Right atrium auricular region (tissue), 2 donors: ENCODE measurements around the gene PARP6. TPM values are rescaled to one million over a fixed set of nuclear protein-coding genes. Genes with fewer than 3 reads are reported as not detected.

Experiments
- DNase-seq: peaks from one replicate; pipeline ENCODE4 v3.0.0-alpha.2; 2019; ENCODE audit warnings: low spot score
- H3K27ac ChIP-seq, 2 donors: fragments of 200-600 bp; sonication (generic); 1 replicate in 1 of 2; 2 replicates in 1 of 2; pipeline ENCODE4 v1.5.1; 2016 to 2019
- H3K27me3 ChIP-seq, 2 donors: fragments of 200-600 bp; sonication (generic); one replicate each; pipeline versions ENCODE4 v1.5.1 to v1.6.0; 2017 to 2019
- H3K36me3 ChIP-seq: fragments of 200-600 bp; sonication (generic); one replicate; pipeline ENCODE4 v1.5.1; 2016
- H3K4me1 ChIP-seq, 2 donors: fragments of 200-600 bp; sonication (generic); one replicate each; pipeline versions ENCODE4 v1.5.1 to v1.6.0; 2017 to 2019
- H3K4me3 ChIP-seq, 2 donors: fragments of 200-600 bp; sonication (generic); 1 replicate in 1 of 2; 2 replicates in 1 of 2; pipeline ENCODE4 v1.5.1; 2017 to 2019; ENCODE audit warnings: mild to moderate bottlenecking in 1 of 2, moderate library complexity in 1 of 2
- H3K9me3 ChIP-seq, 2 donors: fragments of 200-600 bp; sonication (generic); one replicate each; pipeline ENCODE4 v1.5.1; 2019
- CTCF ChIP-seq, 2 donors: fragments of 200-600 bp; sonication (generic); IDR thresholded peaks; one replicate each; pipeline ENCODE4 v1.5.1; 2019; ENCODE audit warnings: antibody characterized with exemption in 2 of 2
- total RNA-seq, 2 donors: library from RNA; depleted of rRNA; stranded (reverse); fragments of >200 nt; gene quantifications; one replicate each; pipeline ENCODE4 v1.1.0, GENCODE V29; 2016

Gene PARP6
- total RNA-seq, 2 donors from 2014 or later: 29.9 to 44.1 TPM

GRCh38 chr15:72238586-72238985 lies 33.8 kb downstream of the PARP6 start:
- H3K9me3 ChIP-seq: no peaks in the 10 kb centered on the region
- no peak overlapping the region for H3K4me3 ChIP-seq
- DNase-seq: no peak
- H3K4me1 ChIP-seq: peaks cover 0 to 8% of the 10 kb centered on the region in 2 donors
- no peaks in the 10 kb centered on the region for H3K27me3 ChIP-seq
- H3K36me3 ChIP-seq: peaks cover 45% of the 10 kb centered on the region
- no peak overlapping the region for H3K27ac ChIP-seq
- TF ChIP-seq CTCF (IDR thresholded peaks at IDR 0.05): no peak

GRCh38 chr15:72237853-72238224 lies 34.5 kb downstream of the PARP6 start:
- H3K4me1 ChIP-seq: peaks cover 0 to 9% of the 10 kb centered on the region in 2 donors
- DNase-seq: no peak
- no peak for TF ChIP-seq CTCF (IDR thresholded peaks at IDR 0.05)
- H3K36me3 ChIP-seq: peaks cover 38% of the 10 kb centered on the region
- no peaks in the 10 kb centered on the region for H3K9me3 ChIP-seq
- peak overlapping the region; percentile 53 to 58 for H3K27ac ChIP-seq
- no peaks in the 10 kb centered on the region for H3K27me3 ChIP-seq
- no peak overlapping the region for H3K4me3 ChIP-seq

- no peaks in the 10 kb centered on the region for H3K27me3 ChIP-seq
- no peak for TF ChIP-seq CTCF (IDR thresholded peaks at IDR 0.05)
- H3K36me3 ChIP-seq: peaks cover 32% of the 10 kb centered on the region
- peak overlapping the region; percentile 58 to 67 for H3K27ac ChIP-seq
- DNase-seq: peak; percentile 90
- peaks cover 0 to 15% of the 10 kb centered on the region in 2 donors for H3K4me1 ChIP-seq
- H3K9me3 ChIP-seq: no peaks in the 10 kb centered on the region
- H3K4me3 ChIP-seq: peak overlapping the region in 1 of 2 donors; percentile 17
Measured at GRCh38 chr15:72237029-72237852, 35.1 kb downstream of the PARP6 start.

- Histone ChIP-seq H3K36me3 (peaks cover 24% of the 10 kb centered on the region), H3K27me3 (no peaks in the 10 kb centered on the region), H3K27ac (peak overlapping the region in 1 of 2 donors; percentile 58), H3K4me3 (peak overlapping the region in 1 of 2 donors; percentile 17), H3K9me3 (no peaks in the 10 kb centered on the region), H3K4me1 (peaks cover 0 to 21% of the 10 kb centered on the region in 2 donors)
- no peak for DNase-seq
- TF ChIP-seq CTCF (IDR thresholded peaks at IDR 0.05): no peak
Measured at GRCh38 chr15:72236381-72237003, 35.9 kb downstream of the PARP6 start.

GRCh38 chr15:72235298-72235697 lies 37.1 kb downstream of the PARP6 start:
- H3K27ac ChIP-seq: no peak overlapping the region
- H3K4me1 ChIP-seq: peaks cover 0 to 21% of the 10 kb centered on the region in 2 donors
- no peak overlapping the region for H3K4me3 ChIP-seq
- no peaks in the 10 kb centered on the region for H3K27me3 ChIP-seq
- H3K36me3 ChIP-seq: peaks cover 12% of the 10 kb centered on the region
- no peaks in the 10 kb centered on the region for H3K9me3 ChIP-seq
- no peak for DNase-seq
- TF ChIP-seq CTCF (IDR thresholded peaks at IDR 0.05): no peak
